Skeletal muscle satellite cell (primary cell): ENCODE measurements around the gene CALHM1.
"Not testable (repeated sequence)": the region's sequence is repeated elsewhere in the genome, so short reads cannot be mapped to it uniquely, and the experiment has no call there.

Source experiments
- H3K27me3 ChIP-seq: 2 replicates; pipeline ENCODE4 v1.7.0; 2013; ENCODE audit warnings: low read length; ENCODE audit not compliant: control insufficient read depth, insufficient read depth
- H3K36me3 ChIP-seq: 2 replicates; pipeline ENCODE4 v1.7.0; 2013; ENCODE audit warnings: mild to moderate bottlenecking, control low read depth, low read length; ENCODE audit not compliant: insufficient read depth
- H3K4me1 ChIP-seq: 2 replicates; pipeline ENCODE4 v1.7.0; 2013; ENCODE audit warnings: low read length; ENCODE audit not compliant: control insufficient read depth, insufficient read depth
- H3K4me2 ChIP-seq: 2 replicates; pipeline ENCODE4 v1.7.0; 2013; ENCODE audit warnings: mild to moderate bottlenecking, low read length
- H3K4me3 ChIP-seq: 2 replicates; pipeline ENCODE4 v1.7.0; 2013; ENCODE audit warnings: low read length
- H3K9ac ChIP-seq: 2 replicates; pipeline ENCODE4 v1.7.0; 2013; ENCODE audit warnings: mild to moderate bottlenecking, low read depth, low read length, moderate library complexity
- H3K9me3 ChIP-seq: replicated peaks from 2 replicates; pipeline ENCODE4 v1.7.0; 2013; ENCODE audit warnings: mild to moderate bottlenecking, control low read depth, low read length

The CALHM1 gene

DNA sequence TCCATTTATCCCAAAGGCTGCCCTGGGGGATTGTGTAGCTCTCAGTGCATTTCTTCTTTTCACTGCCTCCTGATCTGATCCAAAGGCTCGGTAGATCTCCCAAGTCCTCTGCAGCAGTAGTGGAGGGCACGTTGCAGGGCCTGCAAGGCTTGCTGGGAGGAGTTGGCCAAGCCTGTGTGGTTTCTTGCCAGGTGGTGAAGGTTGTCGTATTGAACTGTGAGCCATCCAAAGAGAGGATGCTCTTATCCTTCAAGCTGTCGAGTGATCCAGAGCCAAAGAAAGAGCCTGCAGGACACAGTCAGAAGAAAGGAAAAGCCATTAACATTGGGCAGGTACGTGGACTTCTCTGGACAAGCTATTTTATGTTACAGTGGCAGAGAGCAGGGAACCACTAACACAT, 41.1 kb downstream of the CALHM1 start:
- Histone ChIP-seq H3K9me3 (no peaks in the 10 kb centered on the region), H3K27me3 (no peaks in the 10 kb centered on the region), H3K4me3 (no peak overlapping the region), H3K9ac (no peak overlapping the region), H3K36me3 (peaks cover 89% of the 10 kb centered on the region), H3K4me2 (no peak overlapping the region), H3K4me1 (no peaks in the 10 kb centered on the region)

DNA sequence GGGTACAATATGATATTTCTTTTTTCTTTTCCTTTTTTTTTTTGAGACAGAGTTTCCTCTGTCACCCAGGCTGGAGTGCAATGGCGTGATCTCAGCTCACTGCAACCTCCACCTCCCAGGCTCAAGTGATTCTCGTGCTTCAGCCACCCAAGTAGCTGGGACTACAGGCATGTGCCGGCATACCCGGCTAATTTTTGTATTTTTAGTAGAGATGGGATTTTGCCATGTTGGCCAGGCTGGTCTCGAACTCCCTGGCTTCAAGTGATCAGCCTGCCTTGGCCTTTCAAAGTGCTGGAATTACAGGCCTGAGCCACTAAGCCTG, 41.6 kb downstream of the CALHM1 start:
- H3K9ac ChIP-seq, H3K9me3 ChIP-seq, H3K4me1 ChIP-seq, H3K4me2 ChIP-seq, H3K4me3 ChIP-seq, H3K27me3 ChIP-seq: not testable (repeated sequence)
- peaks cover 87% of the 10 kb centered on the region for H3K36me3 ChIP-seq

DNA sequence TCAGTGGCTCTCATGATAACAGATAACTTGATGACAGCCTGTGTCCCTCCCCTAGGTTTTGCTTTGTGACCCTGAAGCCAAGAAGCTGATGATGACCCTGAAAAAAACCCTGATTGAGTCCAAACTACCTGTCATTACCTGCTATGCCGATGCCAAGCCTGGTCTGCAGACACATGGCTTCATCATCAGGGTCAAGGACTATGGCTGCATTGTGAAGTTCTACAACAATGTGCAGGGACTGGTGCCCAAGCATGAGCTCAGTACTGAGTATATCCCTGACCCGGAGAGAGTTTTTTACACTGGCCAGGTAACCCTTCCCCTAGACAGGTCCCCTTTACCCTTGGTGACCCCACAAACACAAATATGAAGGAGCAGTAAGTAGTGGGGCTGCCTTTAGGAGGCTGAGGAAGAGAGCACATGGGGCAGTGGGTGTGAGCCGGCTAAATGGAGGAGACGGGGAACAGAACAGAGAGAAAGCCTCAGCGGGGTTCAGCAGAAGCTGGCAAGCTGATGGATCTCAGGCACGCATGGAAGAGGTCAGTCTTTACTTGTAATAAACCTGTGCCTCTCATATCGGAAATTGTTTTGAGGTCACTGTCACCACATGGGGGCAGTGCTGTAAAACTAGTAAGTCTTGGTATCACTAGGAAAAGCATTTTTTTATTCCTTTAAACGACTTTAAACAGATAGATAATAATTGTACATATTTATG, 42.1 kb downstream of the CALHM1 start:
- Histone ChIP-seq H3K4me2 (no peak overlapping the region), H3K9me3 (no peaks in the 10 kb centered on the region), H3K9ac (no peak overlapping the region), H3K4me1 (no peaks in the 10 kb centered on the region), H3K27me3 (no peaks in the 10 kb centered on the region), H3K36me3 (peaks cover 87% of the 10 kb centered on the region), H3K4me3 (no peak overlapping the region)

GRCh38 chr10:103415581-103415980, 43.1 kb downstream of the CALHM1 start:
- Histone ChIP-seq H3K9me3 (no peaks in the 10 kb centered on the region), H3K4me1 (no peaks in the 10 kb centered on the region), H3K4me2 (no peak overlapping the region), H3K27me3 (no peaks in the 10 kb centered on the region), H3K36me3 (peaks cover 87% of the 10 kb centered on the region), H3K9ac (no peak overlapping the region), H3K4me3 (no peak overlapping the region)

DNA sequence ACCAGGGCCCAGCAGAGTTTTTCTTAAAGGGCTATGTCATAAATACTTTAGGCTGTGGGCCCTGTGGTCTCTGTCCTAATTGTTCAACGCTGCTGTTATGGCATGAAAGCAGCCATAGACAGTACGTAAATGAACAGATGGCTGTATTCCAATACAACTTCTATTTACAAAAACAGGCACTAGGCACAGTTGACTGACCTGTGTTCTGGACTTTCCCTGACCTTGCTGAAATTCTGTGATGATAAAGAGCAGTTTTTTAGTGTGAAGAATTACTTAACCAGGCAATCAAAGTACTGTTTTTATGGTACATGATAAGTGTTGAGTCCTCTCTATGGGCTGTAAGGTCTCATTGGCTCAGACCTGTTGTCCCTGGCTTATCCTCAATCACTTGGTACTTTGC, 45.1 kb downstream of the CALHM1 start:
- no peak overlapping the region for H3K9ac ChIP-seq
- H3K27me3 ChIP-seq, result no peaks in the 10 kb centered on the region
- no peak overlapping the region for H3K4me2 ChIP-seq
- H3K4me3 ChIP-seq, result no peak overlapping the region
- no peaks in the 10 kb centered on the region for H3K4me1 ChIP-seq
- no peaks in the 10 kb centered on the region for H3K9me3 ChIP-seq
- peaks cover 80% of the 10 kb centered on the region for H3K36me3 ChIP-seq
